ENCODE data around the gene BANP.

- TF ChIP-seq POLR2A (IDR thresholded peaks at IDR 0.05) (no peak), CTCF (IDR thresholded peaks at IDR 0.05) (no peak)
These were observed 136.9 kb downstream of the BANP start for GRCh38 chr16:88088161-88088581.
